Chondrocyte (in vitro differentiated cells): Measurements from ENCODE around the gene FYN. TPM values are rescaled to one million over a fixed set of nuclear protein-coding genes. Genes with fewer than 3 reads are reported as not detected.

Experiments used
- DNase-seq: peaks from one replicate; pipeline ENCODE4 v3.0.0; 2021; ENCODE audit warnings: mixed read lengths, low spot score
- H3K27ac Mint-ChIP-seq: one replicate; pipeline ENCODE4 v1.8.0; 2021; ENCODE audit warnings: mild to moderate bottlenecking, moderate library complexity, mixed read lengths; ENCODE audit not compliant: unreplicated experiment
- H3K27me3 Mint-ChIP-seq: 2 replicates; pipeline ENCODE4 v1.8.0; 2021; ENCODE audit warnings: low read depth, mixed read lengths
- H3K36me3 Mint-ChIP-seq: 2 replicates; pipeline ENCODE4 v1.8.0; 2021; ENCODE audit warnings: low read depth, mixed read lengths
- H3K4me1 Mint-ChIP-seq: 2 replicates; pipeline ENCODE4 v1.8.0; 2021; ENCODE audit warnings: low read depth, mild to moderate bottlenecking, mixed read lengths
- H3K4me3 Mint-ChIP-seq: one replicate; pipeline ENCODE4 v1.8.0; 2021; ENCODE audit warnings: mild to moderate bottlenecking, moderate library complexity, mixed read lengths; ENCODE audit not compliant: unreplicated experiment
- H3K9me3 Mint-ChIP-seq: 2 replicates; pipeline ENCODE4 v1.8.0; 2021; ENCODE audit warnings: low read depth, mixed read lengths
- CTCF ChIP-seq: fragments of 200-600 bp; sonication (generic); IDR thresholded peaks from 2 replicates; pipeline ENCODE4 v1.5.0; 2021; ENCODE audit warnings: antibody characterized with exemption, mild to moderate bottlenecking, moderate library complexity
- total RNA-seq: library from RNA; stranded (reverse); gene quantifications from 3 replicates; pipeline ENCODE4 v1.2.1, GENCODE V29; 2021

FYN gene
- total RNA-seq, 1 donor from 2014 or later = 109 TPM

- no peak for TF ChIP-seq CTCF
- Mint-ChIP-seq H3K27ac (no peak overlapping the region), H3K9me3 (no peaks in the 10 kb centered on the region), H3K4me3 (no peak overlapping the region), H3K4me1 (peaks cover 35% of the 10 kb centered on the region), H3K27me3 (no peaks in the 10 kb centered on the region), H3K36me3 (peaks cover 3% of the 10 kb centered on the region)
- no peak for DNase-seq
Measured at GRCh38 chr6:111773501-111774345, 99.5 kb downstream of the FYN start.

- TF ChIP-seq CTCF = no peak
- Mint-ChIP-seq H3K36me3 (peaks cover 3% of the 10 kb centered on the region), H3K4me1 (peaks cover 40% of the 10 kb centered on the region), H3K9me3 (no peaks in the 10 kb centered on the region), H3K4me3 (no peak overlapping the region), H3K27ac (no peak overlapping the region), H3K27me3 (no peaks in the 10 kb centered on the region)
- no peak for DNase-seq
Measured at GRCh38 chr6:111772381-111772780, 100.9 kb downstream of the FYN start.

DNA sequence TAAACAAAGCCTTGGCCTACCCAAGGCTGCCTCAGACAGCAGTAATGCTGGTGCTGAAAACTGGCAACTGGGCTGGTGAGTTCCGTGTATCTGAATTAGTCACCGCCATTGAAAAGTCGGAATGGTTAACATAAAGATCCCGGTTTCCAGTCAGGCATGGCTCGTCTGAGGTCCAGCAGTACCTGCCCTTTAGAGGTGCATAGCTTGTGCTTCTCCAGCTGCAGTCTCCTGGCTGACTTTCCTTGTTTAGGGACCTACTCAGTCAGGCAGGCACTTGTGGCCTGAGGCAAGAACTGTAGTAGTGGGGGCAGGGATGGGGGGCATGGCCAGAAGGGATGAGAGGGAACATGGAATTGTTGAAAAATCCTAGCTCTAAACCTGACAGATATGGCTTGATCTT is 101.6 kb downstream of the FYN start:
- Mint-ChIP-seq H3K4me3 (no peak overlapping the region), H3K36me3 (peaks cover 3% of the 10 kb centered on the region), H3K27ac (no peak overlapping the region), H3K27me3 (no peaks in the 10 kb centered on the region), H3K4me1 (peaks cover 42% of the 10 kb centered on the region), H3K9me3 (no peaks in the 10 kb centered on the region)
- DNase-seq = no peak
- TF ChIP-seq CTCF = no peak

GRCh38 chr6:111771094-111771432 is 102.2 kb downstream of the FYN start:
- Mint-ChIP-seq H3K4me3 (no peak overlapping the region), H3K36me3 (peaks cover 3% of the 10 kb centered on the region), H3K9me3 (no peaks in the 10 kb centered on the region), H3K27me3 (no peaks in the 10 kb centered on the region), H3K27ac (no peak overlapping the region), H3K4me1 (peaks cover 42% of the 10 kb centered on the region)
- TF ChIP-seq CTCF = no peak
- no peak for DNase-seq

DNA sequence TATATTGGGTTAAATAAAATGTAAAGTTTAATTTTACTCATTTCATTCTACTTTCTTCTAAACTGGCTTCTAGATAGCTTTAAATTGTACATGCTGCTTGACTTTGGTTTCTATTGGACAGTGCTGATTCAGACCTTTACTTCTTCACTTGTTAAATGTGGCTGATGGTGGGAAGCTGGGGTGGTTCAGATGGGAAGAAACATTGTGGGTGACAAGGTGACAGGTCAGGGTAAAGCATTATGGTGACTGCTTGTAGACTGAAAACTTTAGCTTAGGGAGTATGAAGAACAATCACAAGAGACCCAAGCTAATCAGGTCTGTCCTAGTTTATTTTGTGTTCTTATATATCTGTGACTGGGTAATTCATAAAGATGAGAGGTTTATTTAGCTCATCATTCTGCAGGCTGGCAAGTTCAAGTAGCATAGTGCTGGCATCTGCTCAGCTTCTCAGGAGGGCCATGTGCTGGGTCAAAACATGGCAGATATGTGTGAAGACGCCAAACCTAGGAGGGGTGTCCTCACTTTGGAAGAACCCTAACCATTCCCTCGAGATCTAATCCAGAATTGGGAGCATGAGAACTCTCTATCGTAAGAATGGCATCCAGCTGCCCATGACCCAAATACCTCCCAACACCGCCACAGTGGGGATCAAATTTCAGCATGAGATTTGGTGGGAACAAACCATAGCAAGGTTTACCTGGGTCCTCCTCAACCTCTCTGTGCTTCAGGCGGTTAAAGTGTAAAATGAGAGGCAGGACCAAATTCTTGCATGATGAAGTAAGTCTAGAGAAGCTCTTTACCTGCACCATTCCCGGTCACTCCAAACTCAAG is 102.8 kb downstream of the FYN start:
- Mint-ChIP-seq H3K9me3 (no peaks in the 10 kb centered on the region), H3K27ac (no peak overlapping the region), H3K36me3 (peaks cover 3% of the 10 kb centered on the region), H3K27me3 (no peaks in the 10 kb centered on the region), H3K4me1 (peaks cover 44% of the 10 kb centered on the region), H3K4me3 (no peak overlapping the region)
- no peak for DNase-seq
- no peak for TF ChIP-seq CTCF
